ENCODE data around the gene ACTL6B.

DNA sequence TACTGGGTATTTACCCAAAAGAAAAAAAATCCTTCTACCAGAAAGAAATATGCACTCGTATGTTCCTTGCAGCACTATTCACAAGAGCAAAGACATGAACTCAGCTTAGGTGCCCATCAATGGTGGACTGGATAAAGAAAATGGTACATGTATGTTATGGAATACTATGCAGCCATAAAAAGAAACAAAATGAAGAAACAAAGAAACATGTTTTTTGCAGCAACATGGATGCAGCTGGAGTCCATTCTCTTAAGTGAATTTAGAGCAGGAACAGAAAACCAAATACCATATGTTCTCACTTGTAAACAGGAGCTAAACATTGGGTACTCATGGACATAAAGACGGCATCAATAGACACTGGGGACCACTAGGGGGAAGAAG is 11.8 kb upstream of the ACTL6B start:
- TF ChIP-seq CTCF (IDR thresholded peaks at IDR 0.05; ENCODE audit: low read depth, low read length, missing input control) (no peak), RAD21 (IDR thresholded peaks at IDR 0.05) (no peak), TAF1 (conservative IDR thresholded peaks at IDR 0.05) (no peak), FOXA1 (IDR thresholded peaks at IDR 0.05) (no peak), HNF4A (conservative IDR thresholded peaks at IDR 0.05) (no peak)
- TF ChIP-seq, protein P1, sequence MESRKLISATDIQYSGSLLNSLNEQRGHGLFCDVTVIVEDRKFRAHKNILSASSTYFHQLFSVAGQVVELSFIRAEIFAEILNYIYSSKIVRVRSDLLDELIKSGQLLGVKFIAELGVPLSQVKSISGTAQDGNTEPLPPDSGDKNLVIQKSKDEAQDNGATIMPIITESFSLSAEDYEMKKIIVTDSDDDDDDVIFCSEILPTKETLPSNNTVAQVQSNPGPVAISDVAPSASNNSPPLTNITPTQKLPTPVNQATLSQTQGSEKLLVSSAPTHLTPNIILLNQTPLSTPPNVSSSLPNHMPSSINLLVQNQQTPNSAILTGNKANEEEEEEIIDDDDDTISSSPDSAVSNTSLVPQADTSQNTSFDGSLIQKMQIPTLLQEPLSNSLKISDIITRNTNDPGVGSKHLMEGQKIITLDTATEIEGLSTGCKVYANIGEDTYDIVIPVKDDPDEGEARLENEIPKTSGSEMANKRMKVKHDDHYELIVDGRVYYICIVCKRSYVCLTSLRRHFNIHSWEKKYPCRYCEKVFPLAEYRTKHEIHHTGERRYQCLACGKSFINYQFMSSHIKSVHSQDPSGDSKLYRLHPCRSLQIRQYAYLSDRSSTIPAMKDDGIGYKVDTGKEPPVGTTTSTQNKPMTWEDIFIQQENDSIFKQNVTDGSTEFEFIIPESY (IDR thresholded peaks at IDR 0.05), result no peak
- TF ChIP-seq, protein P2, sequence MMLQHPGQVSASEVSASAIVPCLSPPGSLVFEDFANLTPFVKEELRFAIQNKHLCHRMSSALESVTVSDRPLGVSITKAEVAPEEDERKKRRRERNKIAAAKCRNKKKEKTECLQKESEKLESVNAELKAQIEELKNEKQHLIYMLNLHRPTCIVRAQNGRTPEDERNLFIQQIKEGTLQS (IDR thresholded peaks at IDR 0.05), result no peak

Measured in liver (tissue), 3 donors.